ENCODE results near the gene FKBP14.

DNA sequence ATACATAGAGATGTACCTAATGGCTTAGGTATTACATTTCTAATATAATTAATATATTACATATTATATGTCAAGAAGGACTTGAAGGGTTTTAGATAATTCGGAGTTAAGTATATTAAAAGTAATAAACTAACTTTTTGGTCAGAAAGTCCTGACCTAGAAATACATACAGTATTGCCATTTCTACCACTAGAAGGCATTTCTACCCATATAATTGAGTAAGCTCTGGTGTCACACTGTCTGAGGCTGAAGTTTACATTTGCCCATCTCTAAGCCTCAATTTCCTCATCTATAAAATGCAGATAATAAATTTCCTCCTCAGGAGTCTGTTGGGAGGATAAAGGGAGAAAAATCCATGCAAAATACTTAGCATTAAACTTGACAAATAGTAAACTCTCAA is 7.1 kb downstream of the FKBP14 start:
- TF ChIP-seq, protein P1, sequence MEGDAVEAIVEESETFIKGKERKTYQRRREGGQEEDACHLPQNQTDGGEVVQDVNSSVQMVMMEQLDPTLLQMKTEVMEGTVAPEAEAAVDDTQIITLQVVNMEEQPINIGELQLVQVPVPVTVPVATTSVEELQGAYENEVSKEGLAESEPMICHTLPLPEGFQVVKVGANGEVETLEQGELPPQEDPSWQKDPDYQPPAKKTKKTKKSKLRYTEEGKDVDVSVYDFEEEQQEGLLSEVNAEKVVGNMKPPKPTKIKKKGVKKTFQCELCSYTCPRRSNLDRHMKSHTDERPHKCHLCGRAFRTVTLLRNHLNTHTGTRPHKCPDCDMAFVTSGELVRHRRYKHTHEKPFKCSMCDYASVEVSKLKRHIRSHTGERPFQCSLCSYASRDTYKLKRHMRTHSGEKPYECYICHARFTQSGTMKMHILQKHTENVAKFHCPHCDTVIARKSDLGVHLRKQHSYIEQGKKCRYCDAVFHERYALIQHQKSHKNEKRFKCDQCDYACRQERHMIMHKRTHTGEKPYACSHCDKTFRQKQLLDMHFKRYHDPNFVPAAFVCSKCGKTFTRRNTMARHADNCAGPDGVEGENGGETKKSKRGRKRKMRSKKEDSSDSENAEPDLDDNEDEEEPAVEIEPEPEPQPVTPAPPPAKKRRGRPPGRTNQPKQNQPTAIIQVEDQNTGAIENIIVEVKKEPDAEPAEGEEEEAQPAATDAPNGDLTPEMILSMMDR (IDR thresholded peaks at IDR 0.05), result no peak
- no peak for TF ChIP-seq POLR2A (IDR thresholded peaks at IDR 0.05)

Measured in tibial nerve (tissue), 3 donors.